ENCODE results near the gene HDDC3. TPM values are rescaled to one million over a fixed set of nuclear protein-coding genes. Genes with fewer than 3 reads are reported as not detected.

Gene HDDC3
- total RNA-seq, 1 donor from 2014 or later = 9.4 TPM

DNA sequence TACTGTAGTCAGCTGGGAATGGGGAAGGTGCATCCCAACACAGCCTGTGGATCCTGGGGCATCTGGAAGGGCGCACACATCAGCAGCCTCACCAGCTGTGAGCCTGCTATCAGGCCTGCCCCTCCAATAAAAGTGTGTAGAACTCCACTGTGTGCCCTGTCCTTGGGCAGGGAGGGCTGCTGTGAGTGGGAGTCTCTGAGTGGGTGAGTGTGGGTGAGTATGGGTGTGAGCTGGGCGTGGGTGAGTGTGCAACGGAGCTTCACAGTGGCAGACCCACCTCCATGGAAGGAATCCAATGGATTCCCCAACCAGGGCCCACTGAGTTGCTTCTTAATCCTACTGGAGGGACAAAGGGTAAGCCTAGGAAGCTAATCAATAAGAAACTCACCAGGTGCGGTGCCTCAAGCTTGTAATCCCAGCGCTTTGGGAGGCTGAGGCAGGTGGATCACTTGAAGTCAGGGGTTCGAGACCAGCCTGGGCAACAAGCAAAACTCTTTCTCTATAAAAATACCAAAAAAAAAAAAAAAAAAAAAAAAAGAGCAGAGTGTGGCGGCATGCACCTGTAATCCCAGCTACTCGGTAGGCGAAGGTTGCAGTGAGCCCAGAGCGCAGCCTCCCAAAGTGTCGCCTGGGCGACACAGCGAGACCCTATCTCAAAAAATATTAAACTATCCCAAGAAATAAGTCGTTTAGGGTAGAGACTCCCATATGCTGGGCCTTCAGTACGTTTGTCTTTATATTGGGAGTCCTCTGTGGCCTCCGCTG, 21.8 kb upstream of the HDDC3 start:
- DNase-seq = no peak

DNA sequence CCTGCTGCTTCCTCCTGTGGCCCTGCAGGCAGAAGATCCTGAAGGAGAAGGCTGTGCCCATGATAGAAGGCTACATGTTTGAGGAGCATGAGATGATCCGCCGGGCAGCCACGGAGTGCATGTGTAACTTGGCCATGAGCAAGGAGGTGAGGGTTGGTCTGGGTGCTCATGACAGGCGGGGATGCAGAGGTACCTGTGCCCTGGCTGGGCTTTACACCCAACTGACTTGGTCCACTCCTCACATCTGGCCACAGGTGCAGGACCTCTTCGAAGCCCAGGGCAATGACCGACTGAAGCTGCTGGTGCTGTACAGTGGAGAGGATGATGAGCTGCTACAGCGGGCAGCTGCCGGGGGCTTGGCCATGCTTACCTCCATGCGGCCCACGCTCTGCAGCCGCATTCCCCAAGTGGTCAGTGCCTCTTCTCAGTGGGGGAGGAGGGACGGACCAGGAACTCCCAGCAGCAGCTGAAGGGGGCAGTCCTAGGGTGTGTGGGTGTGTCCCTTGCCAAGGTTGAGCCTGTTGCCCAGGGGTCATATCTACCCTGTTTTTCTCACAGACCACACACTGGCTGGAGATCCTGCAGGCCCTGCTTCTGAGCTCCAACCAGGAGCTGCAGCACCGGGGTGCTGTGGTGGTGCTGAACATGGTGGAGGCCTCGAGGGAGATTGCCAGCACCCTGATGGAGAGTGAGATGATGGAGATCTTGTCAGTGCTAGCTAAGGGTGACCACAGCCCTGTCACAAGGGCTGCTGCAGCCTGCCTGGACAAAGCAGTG, 20.7 kb upstream of the HDDC3 start:
- no peak for DNase-seq

DNA sequence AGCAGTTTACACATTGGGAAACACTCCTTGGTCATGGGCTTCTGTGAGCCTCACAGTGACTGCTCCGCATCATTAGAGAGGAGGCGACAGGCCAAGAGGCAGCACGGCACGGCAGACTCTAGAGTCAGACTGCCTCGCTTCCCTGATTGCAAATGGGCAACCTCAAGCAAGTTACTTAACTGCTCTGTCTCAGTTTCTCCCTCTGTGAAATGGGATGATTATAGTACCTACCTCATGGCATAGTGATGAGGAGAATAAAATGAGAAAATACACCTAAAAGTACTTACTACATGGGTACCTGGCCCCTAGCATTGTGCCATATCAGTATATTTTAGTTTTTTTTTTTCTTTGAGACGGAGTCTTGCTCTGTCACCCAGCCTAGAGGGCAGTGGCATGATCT, 18.3 kb upstream of the HDDC3 start:
- DNase-seq = no peak

DNA sequence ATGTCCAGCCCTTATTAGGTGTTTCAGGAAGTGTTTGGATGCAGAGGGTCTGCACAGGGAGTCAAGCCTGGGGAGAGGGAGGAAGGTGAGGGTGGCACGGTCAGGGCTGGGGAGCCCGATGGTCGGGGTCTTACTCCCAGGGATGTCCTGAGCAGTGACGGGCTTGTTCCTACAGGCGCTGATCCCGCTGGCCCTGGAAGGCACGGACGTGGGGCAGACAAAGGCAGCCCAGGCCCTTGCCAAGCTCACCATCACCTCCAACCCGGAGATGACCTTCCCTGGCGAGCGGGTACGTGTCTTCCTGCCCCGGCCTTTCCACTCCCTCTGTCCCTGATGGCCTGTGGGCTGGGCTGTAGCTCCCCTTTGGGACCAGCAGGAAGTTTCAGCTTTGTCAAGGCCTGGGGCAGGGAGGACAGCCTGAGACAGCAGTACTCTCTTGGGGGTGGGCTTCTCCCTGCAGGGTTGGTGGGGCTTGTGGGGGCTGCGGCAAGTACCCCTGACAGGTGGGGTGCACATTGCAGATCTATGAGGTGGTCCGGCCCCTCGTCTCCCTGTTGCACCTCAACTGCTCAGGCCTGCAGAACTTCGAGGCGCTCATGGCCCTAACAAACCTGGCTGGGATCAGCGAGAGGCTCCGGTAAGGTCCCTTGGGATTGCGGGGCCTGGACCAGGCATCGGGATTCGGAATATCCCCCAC, 17.8 kb upstream of the HDDC3 start:
- no peak for DNase-seq

DNA sequence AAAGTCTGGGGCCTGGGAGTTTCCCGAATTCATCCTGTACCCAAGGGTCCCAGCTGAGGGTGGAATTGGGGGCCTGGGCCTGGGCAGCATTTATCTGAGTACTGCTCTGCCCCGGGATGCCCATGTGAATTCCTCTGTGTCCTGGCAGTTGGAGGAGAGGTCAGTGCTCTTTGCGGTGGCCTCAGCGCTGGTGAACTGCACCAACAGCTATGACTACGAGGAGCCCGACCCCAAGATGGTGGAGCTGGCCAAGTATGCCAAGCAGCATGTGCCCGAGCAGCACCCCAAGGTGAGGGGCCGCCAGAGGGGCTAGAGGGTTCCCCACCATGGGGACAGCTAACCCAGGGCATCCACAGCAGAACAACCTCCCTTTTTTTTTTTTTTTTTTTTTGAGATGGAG, 16.2 kb upstream of the HDDC3 start:
- no peak for DNase-seq

DNA sequence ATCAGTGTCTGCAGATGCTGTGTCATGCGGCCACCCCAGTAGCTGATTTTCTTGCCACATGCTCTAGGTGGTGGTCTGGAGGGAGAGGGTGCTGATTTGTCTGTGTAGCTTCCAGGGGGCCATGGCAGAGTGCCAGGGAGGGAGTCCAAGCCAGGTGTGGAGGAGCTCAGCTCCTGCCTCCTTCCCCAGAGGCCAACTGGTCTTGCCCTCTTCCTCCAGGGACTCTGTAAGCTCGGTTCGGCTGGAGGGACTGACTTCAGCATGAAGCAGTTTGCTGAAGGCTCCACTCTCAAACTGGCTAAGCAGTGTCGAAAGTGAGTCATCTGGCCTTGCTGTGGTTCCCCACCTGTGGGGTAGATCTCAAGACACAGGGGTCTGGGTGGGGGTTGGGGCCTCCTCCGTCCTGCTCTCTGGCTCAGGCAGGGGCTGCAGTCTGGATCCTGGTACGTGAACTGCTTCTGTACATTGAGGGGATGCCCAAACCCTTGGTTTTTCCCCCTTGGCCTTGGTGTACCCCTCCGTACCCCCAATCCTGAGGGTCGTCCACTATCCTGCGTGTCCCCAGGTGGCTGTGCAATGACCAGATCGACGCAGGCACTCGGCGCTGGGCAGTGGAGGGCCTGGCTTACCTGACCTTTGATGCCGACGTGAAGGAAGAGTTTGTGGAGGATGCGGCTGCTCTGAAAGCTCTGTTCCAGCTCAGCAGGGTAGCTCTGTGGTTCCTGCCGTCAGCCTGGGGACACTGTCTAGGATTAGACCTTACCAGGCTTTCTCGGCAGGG, 15.4 kb upstream of the HDDC3 start:
- no peak for DNase-seq

DNA sequence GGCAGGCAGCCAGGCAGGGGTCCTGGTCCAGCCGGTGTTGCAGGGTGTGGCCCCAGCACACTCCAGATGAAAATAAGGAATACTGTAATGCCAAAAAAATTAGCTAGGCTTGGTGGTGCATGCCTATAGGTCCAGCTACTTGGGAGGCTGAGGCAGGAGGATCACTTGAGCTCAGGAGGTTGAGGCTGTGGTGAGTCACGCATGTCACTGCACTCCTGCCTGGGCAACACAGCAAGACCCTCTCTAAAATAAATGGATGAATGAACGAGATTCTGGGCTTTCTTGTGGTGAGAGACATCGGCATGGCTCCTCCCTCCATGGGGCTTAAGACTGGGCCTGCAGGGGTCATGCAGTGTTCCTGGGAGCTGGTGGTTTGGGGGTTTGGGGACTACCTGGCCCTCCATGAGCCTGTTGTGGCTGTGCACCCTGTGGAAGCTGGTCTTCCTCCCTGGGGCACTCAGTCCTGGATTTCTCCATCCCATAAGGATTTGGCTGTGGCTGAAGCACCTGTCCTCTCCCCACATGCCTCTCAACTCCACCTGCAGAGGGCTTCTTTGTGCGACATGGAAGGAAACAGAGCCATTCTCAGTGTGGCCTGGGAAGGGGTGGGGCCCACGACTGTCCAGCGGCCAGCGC, 14.7 kb upstream of the HDDC3 start:
- no peak for DNase-seq

DNA sequence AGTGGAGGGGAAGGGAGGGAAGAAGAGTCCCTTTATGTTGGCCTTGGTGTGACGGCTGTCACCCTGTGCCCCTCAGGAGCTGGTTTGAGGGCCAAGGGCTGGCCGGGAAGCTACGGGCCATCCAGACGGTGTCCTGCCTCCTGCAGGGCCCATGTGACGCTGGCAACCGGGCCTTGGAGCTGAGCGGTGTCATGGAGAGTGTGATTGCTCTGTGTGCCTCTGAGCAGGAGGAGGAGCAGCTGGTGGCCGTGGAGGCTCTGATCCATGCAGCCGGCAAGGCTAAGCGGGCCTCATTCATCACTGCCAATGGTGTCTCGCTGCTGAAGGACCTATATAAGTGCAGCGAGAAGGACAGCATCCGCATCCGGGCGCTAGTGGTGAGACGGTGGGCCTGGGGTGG, 14.2 kb upstream of the HDDC3 start:
- no peak for DNase-seq

DNA sequence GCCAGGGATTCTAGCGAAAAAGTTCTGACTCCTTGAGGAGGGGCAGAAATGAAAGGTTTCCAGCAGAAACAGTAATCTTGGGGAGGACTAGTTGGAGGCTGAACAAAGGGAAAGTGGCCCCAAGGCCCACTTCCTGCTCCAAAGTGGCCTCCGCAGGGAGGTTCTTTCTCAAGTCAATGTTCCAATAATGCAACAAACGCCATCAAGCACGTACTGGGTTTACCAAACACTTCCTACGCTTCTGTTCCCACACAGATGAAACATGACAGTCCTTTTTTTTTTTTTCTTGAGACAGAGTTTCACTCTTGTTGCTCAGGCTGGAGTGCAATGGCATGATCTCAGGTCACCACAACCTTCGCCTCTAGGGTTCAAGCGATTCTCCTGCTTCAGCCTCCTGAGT, 12.7 kb upstream of the HDDC3 start:
- DNase-seq = no peak

DNA sequence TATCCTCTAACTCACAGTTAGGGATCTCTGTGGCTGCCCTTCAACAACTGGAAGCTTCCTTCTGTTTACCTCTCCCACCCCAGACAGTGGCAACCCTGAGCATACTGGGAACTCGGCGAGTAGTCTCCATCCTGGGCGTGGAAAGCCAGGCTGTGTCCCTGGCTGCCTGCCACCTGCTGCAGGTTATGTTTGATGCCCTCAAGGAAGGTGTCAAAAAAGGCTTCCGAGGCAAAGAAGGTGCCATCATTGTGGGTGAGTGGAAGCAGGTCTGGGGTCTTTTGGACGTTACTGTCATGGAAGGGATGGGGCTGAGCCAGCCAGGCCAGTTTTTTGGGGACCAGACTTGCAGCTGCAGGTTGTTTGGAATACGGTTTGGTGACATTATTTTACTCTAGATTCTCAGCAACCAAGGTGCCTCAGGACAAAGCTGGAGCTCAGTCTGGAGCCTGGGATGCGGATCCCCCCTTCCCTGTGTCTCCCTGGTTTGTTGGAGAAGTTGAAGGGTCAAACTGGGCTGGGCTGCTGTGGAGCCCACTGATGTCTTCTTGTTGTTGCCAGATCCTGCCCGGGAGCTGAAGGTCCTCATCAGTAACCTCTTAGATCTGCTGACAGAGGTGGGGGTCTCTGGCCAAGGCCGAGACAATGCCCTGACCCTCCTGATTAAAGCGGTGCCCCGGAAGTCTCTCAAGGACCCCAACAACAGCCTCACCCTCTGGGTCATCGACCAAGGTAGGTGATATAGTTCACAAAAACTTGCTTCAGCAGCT, 10.2 kb upstream of the HDDC3 start:
- DNase-seq = no peak

DNA sequence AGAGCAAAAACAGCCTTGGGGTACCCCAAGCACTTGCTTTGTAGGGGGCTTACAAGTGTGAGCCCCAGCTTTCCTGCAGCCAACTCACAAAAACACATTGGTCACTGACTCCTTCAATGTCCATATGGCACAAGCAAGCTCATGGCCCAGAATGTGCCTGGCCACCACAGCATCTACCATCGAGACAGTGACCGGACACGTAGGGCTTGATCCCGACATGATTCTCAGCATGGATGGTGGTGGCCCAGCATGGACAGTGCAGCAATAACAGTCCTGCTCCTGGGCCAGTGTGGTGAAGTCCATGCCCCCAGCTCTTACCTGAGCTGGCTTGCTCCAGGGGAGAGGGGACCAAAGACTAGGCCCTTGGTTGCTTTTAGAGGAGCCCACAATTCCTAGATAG, 8.7 kb upstream of the HDDC3 start:
- DNase-seq = no peak

DNA sequence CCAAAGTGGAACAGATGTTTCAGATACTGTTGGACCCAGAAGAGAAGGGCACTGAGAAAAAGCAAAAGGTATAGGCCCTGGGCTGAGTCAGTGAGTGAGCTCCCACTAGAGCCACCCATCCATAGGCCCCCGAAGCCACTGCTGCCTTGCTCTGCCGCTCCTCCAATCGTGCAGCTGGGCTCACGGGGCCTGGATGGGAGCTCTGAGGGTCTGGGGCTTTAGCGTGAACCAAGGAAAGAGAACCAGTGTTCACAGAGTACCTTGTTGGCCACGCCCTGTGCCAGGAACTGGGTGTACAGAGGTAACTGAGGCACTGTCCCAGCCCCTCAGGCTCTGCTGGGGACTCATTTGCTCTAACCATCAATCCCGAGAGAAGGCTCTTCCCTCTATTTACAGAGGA, 7.4 kb upstream of the HDDC3 start:
- no peak for DNase-seq

DNA sequence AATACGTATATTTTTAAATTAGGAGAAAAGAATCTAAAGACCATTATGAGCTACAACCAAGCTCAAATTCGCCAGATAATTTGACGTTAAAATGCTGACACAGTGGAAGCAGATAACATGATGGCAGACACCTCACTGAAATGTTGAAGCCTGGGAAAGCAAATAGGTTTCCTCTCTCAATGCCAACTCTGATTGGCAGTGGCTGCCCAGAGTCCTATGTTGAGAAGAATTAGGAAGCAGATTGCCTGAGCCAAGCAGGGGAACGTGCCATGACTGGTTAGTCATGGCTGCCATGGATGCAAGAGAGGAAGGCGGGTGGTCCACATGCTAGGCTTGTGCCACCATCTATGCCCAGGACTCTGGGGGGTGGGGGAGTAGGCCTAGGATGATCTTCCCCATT, 5.9 kb upstream of the HDDC3 start:
- DNase-seq = no peak

DNA sequence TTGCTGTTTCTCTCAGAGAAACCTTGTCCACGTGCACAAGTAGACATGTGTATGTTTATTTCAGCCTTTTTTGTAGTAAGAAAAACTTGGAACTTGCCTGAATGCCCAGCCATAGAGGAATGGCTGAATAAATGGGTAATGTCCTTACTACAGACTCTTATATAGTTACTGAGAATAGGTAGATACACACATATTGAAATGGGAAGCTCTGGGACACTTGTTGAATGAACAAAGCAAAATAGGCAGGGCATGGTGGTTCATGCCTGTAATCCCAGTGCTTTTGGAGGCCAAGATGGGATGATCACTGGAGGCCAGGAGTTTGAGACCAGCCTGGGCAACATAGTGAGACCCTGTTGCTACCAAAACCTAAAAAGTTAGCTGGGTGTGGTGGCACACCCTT, 4.5 kb upstream of the HDDC3 start:
- DNase-seq = no peak

DNA sequence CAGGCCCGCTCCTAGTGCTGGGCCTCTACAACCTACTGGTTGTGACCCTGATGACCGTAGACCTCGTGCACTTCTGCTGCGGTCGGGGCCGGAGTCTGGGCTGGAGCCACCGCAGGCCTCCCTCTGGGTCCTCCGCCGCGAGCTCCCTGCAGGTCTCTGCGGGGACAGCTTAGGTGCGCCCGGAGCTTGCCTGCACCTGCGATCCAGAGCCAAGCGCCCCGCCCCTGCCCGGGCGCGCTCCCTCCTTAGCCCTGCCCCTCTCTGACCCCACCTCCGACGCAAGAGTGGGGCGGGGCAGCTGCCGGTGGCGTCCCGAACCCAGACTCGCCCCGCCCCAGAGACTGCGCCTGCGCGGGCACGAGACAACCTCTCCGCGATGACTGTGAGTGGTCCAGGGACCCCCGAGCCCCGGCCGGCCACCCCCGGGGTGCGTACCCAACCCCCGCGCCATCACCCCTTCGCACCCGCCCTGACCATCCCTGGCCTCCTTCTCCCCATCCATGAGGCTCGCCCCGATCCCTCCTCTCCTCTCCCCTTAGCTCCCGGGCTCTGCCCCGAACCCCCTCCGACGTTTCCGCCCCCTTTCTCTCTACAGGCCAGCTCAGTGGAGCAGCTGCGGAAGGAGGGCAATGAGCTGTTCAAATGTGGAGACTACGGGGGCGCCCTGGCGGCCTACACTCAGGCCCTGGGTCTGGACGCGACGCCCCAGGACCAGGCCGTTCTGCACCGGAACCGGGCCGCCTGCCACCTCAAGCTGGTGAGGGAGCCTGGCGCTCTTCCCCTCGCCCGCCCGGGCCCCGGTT, 2.8 kb upstream of the HDDC3 start, which contains the start of gene UNC45A:
UNC45A (plus strand) TSS at position 337 of the 803 bp plus-strand sequence; CDS start at position 377, 40 bp downstream.
- peak; percentile 96 for DNase-seq

DNA sequence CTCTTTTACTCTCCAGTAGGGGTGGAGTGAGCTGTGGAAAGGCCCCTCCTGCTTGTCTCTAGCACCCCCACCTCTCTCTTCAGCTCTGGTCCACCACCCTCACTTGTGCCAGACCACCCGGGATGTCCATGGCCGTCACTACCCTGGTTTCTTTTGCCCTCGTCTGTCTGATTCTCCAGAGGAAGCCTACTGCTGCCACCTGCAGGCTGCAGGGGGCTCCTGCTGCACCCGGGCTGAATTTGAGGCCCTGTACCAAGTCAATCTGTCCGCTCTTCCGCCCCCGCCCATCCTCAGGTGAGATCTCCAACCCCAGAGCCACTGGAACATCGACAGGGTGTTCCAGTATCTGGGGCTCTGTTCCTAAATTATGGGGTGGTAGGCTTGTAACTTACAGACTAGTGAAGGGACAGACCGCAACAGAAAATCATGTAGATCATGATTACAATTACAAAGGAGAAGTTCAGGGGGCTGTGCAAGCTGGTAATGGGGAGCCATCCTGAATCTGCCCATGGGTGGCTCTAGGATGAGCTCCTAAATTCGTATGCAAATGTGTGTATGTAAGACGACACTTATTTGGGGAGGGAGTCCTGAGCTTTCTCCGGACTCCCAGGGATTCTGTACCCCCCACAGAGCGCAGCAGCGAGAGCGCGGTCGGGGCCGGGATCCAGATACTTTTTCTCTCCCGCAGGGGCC, 2.1 kb upstream of the HDDC3 start:
- DNase-seq = peak; percentile 90

DNA sequence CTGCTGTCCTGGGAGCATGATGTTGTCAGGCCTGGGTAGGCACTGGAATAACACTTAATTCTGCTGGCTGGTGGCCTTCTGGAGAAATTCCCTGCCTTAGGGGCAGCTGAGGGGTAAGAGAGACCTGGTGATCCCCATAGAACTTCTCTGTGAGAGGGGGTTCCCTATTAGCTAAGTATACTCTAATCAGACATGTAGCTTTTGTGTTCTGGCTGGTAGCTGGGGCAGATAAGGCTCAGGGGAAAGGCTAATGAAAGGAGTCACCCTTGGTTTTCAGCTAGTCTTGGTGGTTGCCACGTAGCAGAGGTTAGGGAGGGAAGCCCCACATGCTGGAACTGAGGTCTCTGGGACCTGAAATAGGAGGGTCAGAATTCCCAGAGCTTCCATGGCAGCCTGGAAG, 952 bp upstream of the HDDC3 start:
- DNase-seq = no peak

DNA sequence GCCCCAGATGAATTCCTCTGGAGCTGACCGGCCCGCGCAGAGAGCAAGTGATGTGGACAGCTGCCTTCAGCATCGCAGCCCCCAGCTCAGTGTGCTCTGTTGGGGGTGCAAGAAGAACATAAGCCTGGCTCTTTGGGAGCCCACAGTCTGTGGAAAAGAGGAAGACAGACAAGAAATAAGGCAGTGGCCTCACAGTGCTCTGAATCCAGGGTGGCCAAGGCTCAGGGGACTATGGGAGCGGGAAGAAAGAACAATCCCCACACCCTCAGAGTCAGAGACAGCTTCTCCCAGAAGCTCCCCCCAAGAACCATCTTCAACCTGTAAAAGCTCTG, 277 bp upstream of the HDDC3 start:
- DNase-seq = no peak

DNA sequence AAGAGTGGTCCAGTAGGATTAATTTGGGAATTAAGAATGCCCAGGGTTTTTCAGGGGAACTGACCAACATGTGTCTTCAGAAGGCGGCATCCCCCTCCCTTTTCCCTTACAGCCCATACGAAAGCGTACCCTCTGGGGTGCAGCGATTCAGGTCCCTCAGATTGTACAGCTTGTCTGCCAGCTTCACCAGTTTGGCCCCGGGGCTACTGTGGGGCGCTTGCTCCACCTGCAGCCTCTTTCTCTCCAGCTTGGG, 848 bp downstream of the HDDC3 start:
- DNase-seq = no peak
